HG03025 (cell line): ENCODE measurements around the gene BUD13.
"Not testable (repeated sequence)": the region's sequence is repeated elsewhere in the genome, so short reads cannot be mapped to it uniquely, and the experiment has no call there.

Experiments
- ATAC-seq: cut with Tn5 transposase; IDR thresholded peaks from one replicate; pipeline ENCODE4 v1.9.1; 2021; ENCODE audit warnings: mild to moderate bottlenecking, moderate library complexity; ENCODE audit not compliant: unreplicated experiment, low FRiP score

Gene BUD13

DNA sequence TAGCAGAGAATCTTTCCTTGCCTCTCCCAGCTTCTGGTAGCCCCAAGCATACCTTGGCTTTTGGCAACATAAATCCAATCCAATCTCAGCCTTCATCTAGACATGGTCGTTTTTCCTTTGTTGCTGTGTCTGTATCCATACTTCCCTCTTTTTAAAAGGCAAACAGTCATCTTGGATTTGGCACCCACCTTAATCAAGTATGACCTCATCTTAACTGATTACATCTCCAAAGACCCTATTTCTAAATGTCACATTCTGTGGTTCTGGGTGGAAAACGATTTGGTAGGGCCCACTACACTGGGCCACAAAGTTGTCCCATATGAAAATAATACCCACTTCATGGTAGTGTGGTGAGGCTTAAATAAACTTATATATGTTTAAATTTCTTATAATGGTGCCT is 852 bp downstream of the BUD13 start:
- ATAC-seq: no peak

DNA sequence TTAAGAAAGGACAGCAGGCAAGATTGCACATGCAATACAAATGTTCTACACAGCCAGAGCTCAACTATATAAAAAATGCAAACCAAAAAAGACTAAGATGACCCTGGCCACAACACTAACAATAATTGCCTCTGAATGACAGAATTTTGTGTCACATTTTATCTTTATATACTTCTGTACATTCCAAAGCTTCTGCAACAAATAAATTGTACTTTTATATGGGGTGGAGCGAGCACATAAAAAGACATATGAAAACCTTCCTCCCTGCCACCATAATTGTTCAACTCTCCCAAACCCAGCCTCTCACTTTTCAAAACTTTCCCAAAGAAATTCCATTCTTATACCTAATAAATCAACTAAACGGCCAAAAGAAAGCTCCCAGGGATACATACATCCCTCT is 10.7 kb downstream of the BUD13 start:
- ATAC-seq: no peak

GRCh38 chr11:116756044-116756443 is 16.7 kb downstream of the BUD13 start:
- ATAC-seq: not testable (repeated sequence)

GRCh38 chr11:116750070-116750718 is 22.6 kb downstream of the BUD13 start:
- no peak for ATAC-seq

- ATAC-seq: no peak
These were observed 30.7 kb downstream of the BUD13 start for GRCh38 chr11:116742104-116742503.

GRCh38 chr11:116740741-116741140 is 32.0 kb downstream of the BUD13 start:
- ATAC-seq: no peak

GRCh38 chr11:116738975-116739374 is 33.8 kb downstream of the BUD13 start:
- ATAC-seq: no peak

DNA sequence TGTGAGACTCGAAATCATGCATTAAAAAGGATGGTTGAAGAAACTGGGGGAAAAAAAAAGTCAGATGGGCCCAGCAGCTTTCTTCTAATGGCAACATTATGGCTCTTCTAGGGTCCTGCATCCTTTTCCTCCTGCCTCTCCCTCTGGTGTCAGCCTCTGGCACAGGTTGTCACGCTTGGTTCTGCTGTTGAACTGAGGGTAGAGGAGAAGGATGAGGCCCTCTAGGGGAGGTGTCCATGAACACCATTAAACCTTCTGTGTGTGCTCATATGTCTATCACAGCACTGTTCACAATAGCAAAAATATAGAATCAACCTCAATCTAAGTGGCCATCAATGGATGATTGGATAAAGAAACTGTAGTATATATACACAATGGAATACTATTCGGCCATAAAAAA is 36.0 kb downstream of the BUD13 start:
- no peak for ATAC-seq

DNA sequence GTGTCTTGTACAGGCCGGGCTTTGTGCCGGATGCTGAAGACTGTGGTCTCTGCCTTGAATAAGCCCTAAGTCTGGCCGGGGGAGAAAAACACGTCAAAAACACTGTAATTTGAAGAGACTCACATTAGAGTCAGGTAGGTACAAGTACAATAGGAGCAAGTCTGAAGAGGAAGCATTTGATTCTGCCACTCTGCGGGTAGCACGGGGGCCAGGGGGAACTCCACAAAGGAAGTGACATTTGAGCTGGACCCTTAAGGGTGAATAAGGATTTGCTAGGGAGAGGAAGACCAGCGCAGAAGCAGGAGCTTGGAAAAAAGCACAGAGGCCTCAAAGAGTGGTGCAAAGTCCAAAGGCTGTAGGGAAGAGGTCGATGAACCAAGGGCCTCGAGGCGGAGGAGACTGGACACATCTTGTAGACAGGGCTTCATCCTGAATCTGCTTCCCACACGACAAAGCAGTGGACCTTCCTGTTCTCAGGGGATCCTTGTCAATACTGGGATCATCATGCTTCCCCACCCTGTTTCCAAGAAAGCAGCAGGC is 38.7 kb downstream of the BUD13 start:
- ATAC-seq: no peak

DNA sequence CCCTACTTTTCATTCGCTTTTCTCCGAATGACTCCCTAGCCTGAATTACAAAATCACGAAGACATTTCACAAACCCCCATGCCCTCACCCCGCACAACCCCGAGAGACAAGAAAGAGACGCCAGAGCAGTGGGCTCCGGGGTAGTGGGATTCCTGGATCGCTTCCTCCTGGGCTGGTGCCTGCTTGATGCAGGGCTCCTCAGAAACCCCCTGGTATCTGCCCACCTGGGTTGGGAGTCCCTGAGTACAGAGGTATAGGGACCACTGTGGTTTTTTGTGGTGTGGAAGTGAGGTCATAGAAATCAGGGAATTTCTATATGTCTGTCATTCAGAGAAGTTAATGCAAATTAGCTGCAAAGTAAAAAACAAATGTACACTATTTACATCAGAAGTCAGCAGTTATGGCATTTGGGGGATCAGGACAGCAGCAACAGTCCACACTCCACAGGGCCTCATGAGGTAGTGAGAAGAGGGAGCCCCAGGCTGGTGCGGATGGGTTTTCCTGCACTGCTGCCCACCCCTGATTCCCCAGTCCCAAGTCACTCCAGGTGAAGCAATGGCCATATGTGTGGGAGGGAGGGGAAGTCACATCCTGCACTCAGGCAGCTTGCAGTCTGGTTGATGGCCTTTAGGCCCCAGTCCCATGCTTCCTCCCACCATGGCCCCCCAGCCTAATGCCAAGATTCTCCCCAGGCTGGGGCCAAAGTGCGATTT is 39.6 kb downstream of the BUD13 start:
- no peak for ATAC-seq

DNA sequence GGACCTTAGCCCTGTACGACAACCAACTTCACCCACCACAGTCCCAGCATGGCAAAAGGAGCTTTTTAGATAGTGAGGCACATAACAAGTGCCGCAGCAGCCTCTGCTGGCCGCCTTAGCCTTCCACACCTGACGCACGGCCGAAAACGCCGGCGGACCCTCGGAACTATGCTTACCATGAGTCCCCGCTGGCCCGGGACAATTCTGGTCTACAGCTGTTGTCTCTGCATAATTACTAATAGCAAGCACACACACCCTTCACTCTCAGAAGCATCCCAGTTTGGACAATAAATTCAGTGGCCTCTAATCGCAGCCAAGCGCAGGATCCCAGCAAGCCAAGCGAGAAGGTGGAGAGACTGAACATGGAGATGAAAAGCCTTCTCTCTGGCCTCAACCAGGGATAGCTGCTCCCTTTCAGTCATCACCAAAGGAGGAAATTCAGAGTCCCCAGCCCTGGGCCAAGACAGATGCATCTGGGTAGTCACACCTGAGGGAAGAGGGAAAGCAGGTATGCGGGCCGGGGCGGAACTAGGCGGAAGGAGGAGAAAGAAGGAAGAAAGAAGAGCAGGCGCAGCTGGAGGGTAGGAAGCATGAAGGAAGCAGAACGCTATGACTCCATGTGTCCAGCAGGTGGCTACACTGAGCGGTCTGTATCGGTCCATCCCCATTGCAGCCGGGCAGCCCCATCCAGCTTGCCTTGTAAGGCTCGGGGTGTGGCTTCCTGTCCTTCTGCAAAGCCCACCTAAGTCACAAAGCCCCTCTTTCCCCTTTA is 40.3 kb downstream of the BUD13 start:
- no peak for ATAC-seq

GRCh38 chr11:116731821-116732220 is 41.0 kb downstream of the BUD13 start:
- no peak for ATAC-seq

DNA sequence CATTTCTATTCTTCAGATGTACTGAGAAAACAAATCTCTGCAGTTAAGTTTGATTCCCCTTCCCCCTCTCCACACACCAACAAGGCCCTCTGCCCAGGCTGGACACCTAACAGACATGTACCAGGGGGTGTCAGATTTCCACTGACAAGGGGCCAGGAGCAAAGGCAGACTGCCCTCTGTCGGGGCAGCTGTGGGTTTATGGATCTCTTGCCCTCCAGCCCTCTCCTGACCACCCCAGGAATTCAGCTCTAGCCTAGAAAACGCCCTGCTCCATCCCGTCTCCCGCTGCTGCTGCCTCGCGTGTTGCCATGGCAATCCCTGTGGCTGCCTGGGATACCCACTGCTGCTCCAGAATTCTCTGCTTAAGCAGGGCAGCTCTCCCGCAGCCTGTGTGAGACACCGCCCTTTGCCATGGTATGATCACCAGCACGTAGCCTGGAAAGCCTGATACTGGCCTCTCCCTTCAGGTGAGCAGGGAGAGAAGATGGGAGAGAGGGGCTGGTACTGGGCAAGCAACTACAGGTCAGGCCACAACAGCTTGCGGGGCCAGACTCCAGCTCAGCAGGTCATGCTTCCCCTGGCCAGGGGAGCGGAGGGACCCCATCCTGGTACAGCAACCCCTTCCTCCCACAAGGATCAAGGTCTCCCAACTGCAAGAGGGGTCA is 41.6 kb downstream of the BUD13 start:
- ATAC-seq: no peak

- no peak for ATAC-seq
These were observed 42.2 kb downstream of the BUD13 start for GRCh38 chr11:116730601-116731000.

GRCh38 chr11:116730241-116730561 is 42.6 kb downstream of the BUD13 start:
- ATAC-seq: no peak

DNA sequence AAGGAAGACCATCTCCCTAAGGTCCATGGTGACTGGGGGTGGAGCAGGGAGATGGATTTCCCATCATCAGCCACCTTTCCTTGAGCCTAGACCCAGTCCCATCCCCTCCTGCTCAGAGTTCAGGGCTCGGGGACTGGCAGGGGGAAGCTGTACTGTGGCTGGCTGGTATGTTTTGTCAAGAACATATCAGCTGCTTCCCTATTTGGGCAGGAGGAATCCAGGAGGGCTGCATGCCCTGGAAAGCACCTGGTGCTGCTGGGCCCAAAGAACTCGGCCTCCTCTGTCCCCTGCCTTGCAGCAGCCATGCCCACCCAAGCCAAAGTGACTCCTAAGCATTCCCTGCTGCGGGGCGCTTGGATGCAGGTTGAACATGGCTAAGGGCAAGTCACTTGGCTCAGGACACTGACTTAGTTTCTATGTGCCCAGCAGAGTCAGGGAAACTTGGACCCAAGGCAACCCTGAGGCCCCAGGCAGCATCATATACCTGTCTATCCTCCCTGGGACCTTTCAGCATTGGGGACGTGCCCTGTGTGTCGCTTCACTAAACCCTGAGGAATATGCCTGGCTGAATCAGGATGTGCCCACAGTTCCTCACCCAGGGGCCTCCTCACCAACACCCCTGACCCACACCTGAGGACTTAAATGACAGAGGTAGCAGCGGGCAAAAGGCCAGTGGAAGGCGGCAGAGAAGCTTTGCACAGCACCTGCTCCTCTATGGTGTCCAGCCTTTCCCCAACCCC is 43.1 kb downstream of the BUD13 start:
- ATAC-seq: no peak

GRCh38 chr11:116727990-116728389 is 44.8 kb downstream of the BUD13 start:
- no peak for ATAC-seq

DNA sequence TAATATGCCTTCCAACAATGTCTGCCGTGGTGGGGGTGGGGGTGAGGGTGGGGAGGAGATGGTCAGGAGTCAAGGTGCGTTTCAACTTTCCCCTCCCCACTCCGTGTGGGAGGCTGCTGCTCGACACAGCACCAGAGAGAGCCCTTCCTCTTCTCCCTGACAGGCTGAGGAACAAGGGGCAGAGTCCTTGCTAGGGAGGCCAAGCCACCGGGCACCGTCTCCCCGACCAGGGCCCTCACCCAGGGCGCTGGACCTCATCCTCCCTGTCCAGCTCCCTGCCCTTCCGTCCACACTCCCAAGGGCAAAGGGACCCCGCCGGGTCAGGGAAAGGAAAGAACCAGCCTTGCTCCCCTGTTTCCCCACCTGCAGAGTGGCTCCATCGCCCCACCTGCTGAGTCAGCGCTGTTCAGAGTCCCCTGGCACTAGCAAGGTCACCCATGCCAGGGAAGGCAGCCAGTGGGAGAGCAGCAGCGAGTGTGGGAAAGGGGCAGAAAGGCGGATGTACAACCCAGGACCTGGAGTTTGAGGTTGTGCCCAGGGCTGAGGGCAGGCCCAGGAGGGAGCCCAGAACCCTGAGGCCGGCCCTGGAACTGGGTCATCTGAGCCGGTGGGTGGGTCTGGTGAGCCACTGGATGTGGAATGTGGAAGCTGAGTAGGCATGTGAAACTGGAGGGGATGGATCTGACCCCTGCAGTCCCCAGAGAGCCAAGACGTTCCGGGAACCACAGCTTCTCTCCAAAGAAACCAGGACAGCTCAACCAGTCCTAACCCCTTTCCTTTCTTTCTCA is 47.2 kb downstream of the BUD13 start:
- ATAC-seq: no peak

GRCh38 chr11:116724813-116725212 is 48.0 kb downstream of the BUD13 start:
- ATAC-seq: no peak
